MV-4-11 (cell line): ENCODE data around the gene RAB31.
A peak's percentile ranks its signal among the peaks of the same experiment; 100 is the strongest.

Experiments
- DNase-seq: peaks from one replicate; lab custom pipeline; 2025; lab: John Stamatoyannopoulos, UW

RAB31 gene

GRCh38 chr18:9863282-9863681, 155.2 kb downstream of the RAB31 start:
- DNase-seq = no peak

- DNase-seq = no peak
Observed at GRCh38 chr18:9865764-9866490, 157.8 kb downstream of the RAB31 start.

DNA sequence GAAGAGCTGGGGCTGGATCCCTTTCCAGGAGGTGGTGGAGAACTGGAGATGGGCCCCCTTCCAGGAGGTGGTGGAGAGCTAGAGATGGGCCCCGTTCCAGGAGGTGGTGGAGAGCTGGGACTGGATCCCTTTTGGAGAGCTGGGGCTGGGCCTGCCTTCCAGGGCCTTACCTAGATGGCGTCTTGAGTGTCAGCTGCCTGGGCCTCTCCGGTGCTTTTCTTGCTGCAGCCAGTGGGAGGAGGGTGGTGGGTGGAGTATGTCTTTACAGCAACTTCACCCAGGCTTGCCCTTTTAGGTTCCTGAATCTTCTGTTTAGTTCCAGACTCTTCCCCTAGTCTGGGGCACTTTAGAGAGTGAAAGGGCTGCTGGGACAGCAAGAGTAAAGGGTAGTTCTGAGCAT, 158.5 kb downstream of the RAB31 start:
- DNase-seq = no peak

DNA sequence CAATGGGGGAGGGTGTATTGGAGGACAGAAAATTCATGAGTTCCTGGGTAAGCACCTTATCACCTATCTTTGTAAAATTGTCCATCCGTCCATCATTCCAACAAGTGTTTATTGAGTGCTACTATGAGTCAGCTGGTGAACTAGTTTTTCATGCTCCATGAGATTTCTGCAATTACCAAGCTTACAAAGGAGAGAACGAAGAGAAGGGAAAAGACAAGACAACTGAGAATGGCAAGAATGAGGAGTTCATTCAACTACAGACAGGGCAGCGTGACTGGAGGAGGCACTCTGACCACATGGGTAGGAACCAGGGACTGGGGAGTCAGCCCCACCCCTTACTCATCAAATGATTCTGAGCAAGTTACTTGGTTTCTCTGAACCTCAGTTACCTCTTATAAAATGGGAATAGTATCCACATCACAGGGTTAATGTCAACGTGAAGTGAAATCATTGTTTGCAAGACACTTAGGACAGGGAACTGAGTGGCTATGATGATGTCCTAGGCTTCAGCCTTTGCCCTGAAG, 159.0 kb downstream of the RAB31 start:
- no peak for DNase-seq

GRCh38 chr18:9868857-9869714, 161.0 kb downstream of the RAB31 start:
- DNase-seq = no peak

DNA sequence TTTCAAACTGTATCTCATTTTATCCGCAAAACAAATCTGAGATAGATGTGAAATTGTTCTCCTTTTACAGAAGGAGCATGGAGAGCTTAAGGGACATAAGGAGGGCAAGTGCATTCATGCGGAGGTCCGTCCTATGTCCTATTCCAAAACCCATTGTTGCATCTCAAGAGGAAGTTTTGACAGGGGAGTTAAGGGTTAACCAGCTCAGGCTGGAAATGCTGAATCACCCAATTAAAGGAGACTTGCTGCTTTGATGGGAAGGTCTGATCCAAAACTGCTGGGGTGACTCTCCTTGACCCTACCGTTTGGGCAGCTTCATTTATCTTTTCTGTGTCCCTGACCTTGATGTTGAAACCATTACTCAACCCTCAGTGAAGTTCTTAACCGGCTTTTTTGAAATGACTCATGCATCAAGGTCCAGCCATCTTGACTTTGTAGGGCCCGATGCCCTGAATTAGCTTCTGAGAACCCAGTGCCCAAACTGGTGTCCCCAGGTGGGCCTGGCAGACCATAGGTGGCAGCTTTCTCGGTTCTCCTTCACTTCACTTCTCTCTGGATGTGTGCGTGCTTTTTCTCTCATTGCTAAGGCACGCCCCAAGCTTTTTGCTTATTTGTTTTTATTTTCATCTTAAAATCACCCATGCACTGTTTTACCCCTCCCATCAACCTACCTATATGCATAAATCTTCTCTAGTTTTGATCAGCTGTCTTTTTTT, 161.8 kb downstream of the RAB31 start:
- peak; percentile 96 for DNase-seq

DNA sequence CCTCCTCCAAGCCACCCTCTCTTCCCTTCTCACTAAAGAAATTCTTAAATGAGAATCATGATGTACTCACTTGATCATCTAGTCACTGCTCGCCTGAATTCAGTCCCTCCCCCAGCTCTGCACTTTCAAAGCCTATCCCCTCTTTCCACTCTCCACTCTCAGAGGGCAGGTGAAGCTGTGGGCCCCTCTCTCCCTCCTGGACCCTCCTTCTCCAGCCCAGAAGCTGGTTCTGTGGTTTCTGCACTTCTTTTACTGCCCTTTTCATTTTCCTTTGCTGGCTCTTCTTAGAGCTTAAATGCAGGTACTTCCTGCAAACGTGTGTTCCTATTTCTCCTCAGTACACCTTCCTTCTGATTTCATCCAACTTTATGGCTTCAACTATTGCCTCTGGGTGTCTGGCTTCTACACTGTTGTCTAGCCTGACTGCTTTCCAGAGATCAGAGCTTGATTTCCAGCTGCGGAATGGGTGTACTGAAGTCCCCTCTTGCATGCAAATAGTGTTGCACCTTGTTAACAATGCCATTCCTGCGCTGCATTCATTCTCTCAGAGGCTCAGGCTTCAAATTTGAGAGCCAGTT, 162.4 kb downstream of the RAB31 start:
- DNase-seq = no peak

GRCh38 chr18:9871244-9871746, 163.2 kb downstream of the RAB31 start:
- DNase-seq = no peak

DNA sequence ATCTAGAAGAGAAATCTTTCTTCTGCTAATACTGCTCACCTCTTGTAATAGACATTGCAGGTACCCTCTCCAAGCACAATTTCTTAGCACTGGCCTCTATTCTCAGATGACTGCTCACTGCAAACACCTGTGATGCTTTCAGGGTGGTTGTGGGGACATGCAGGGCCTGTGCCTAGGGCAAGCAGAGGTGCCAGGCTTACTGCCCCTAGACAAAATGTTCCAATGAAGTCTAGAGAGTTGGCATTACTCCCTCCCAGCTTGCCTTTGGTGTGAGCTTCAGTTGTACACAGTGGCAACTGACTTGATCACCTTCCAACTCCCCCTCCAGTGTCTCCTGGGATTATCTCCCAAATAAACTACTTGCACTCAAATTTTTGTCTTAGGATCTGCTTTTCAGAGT, 164.7 kb downstream of the RAB31 start:
- no peak for DNase-seq

- no peak for DNase-seq
Observed at GRCh38 chr18:9874728-9875127, 166.6 kb downstream of the RAB31 start.

- DNase-seq = no peak
Observed at GRCh38 chr18:9876212-9876866, 168.2 kb downstream of the RAB31 start.

GRCh38 chr18:9876867-9877654, 169.0 kb downstream of the RAB31 start:
- DNase-seq = peak; percentile 42

DNA sequence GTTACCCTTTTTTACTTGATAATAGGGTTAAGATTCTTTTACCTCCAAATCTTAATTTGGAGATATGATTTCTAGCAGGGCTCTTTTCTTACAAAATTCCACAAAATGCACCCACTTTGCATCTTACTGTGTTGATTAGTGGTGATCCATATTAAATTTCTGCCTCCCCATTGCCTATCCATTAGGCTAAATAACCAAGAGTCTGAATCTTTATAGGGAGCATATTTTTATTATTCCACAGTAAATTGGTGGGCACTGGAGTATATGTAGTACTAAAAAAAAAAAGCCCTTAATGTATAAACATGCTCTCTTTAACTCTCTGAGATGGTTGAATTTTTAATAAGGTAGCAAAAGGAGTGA, 169.5 kb downstream of the RAB31 start:
- no peak for DNase-seq

GRCh38 chr18:9878095-9878494, 170.0 kb downstream of the RAB31 start:
- DNase-seq = no peak

DNA sequence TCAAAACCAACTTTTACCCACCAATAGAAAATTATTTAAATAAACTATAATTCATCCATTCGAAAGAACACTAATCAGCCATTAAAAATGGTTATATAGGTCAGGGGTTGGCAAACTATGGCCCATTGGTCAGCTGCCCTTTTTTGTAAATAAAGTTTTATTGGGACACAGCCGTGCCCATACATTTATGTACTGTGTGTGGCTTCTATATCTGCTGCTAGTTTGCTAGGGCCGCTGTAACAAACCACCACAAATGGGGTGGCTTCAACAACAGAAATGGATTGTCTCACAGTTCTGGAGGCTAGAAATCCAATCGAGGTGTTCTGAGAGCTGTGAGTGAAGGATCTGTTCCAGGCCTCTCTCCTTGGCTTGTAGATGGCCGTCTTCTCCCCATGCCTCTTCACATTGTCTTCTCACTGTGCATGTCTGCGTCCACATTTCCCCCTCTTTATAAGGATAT, 170.7 kb downstream of the RAB31 start:
- DNase-seq = no peak

DNA sequence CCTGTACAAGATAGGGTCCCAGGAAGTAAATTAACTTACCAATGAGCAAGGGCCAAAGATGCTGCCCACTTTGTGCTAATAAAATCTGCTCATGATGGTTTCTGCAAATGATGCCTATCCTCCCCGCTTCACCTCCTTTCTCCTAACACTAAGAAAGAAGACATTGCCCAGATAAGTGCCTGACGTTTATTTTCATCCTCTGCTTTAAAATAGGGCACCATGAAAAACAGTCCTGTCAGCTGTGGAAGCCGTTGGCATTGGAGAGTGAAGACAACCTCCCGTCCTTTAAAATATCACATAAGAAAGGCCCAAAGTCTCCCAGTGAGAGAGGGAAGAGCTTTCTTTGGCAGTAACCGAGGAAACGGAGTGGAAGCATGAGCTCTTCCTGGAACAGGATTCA, 176.0 kb downstream of the RAB31 start:
- no peak for DNase-seq

GRCh38 chr18:9884532-9885140, 176.5 kb downstream of the RAB31 start:
- peak; percentile 43 for DNase-seq

DNA sequence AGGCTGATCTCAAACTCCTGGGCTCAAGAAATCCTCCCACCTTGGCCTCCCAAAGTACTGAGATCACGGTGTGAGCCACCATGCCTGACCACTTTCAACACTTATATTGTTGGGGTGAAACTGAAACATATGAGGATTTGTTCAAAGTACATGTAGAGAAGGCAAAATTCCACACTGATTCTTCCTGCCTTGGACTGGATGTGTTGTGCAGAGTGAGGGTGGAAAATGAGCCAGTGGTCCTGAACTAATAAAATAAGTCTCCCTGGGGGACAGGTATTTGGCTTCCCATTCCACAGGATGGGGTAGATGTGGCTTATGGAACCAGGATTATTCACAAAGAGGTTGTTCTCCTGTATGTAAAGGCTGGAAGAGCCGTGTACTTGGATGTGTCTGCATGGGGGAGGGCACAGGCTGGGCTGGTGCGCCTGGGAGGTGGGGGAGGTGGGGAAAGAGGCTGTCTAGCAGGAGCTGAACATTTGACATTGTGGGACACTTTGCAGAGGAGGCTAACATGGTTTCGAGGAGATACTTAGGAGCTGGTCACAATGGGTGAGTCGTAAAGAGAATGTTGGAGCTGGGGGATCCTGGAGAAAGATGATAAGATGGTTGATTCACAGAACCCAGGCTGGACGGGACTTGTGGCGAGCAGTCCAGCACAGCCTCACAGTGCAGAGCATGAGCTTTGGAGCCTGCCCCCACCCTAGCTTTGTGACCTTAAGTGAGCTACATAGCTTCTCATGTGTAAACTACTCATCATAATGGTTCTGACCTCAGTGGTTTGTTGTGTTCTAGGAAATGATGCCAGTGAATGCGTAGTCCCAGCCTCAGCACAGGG, 177.3 kb downstream of the RAB31 start, which contains the start of gene TXNDC2:
Gene TXNDC2, plus strand, starts transcription at position 804 of the 835 bp plus-strand sequence. CDS start 708 bp downstream, outside the sequence.
- DNase-seq = no peak

- DNase-seq = no peak
Observed at GRCh38 chr18:9886005-9886348, 177.9 kb downstream of the RAB31 start.
